GM12878 (cell line): Measurements from ENCODE around the gene HEATR1. TPM values are rescaled to one million over a fixed set of nuclear protein-coding genes. Genes with fewer than 3 reads are reported as not detected.

Experiments
- ATF7 ChIP-seq: fragments of 450-650 bp; IDR thresholded peaks from 2 replicates; pipeline ENCODE4 v1.6.1; 2016; ENCODE audit warnings: low read depth, mild to moderate bottlenecking
- CBFB ChIP-seq: IDR thresholded peaks from 2 replicates; pipeline ENCODE4 v1.6.1; 2016; ENCODE audit warnings: antibody characterized with exemption, low read depth
- ESRRA ChIP-seq: IDR thresholded peaks from 2 replicates; pipeline ENCODE4 v1.6.1; 2012; ENCODE audit warnings: mild to moderate bottlenecking, low read length, improper control_type of control experiment
- FOXM1 ChIP-seq: IDR thresholded peaks from 2 replicates; pipeline ENCODE4 v1.6.1; 2012; ENCODE audit warnings: low read depth, mild to moderate bottlenecking, inconsistent platforms, low read length, moderate library complexity
- GATAD2B ChIP-seq: fragments of 450-650 bp; conservative IDR thresholded peaks from 2 replicates; pipeline ENCODE4 v1.6.1; 2017; ENCODE audit warnings: low read depth, mild to moderate bottlenecking, moderate library complexity
- HDAC6 ChIP-seq: fragments of 200-600 bp; sonication (generic); IDR thresholded peaks from one replicate; pipeline ENCODE4 v1.8.0; 2017; ENCODE audit warnings: antibody characterized with exemption; ENCODE audit not compliant: unreplicated experiment
- IKZF1 ChIP-seq: fragments of 450-650 bp; conservative IDR thresholded peaks from 2 replicates; pipeline ENCODE4 v1.6.1; 2017; ENCODE audit warnings: antibody characterized with exemption, mild to moderate bottlenecking
- JUNB ChIP-seq: IDR thresholded peaks from 2 replicates; pipeline ENCODE4 v1.6.1; 2016; ENCODE audit warnings: antibody characterized with exemption, mild to moderate bottlenecking
- LARP7 ChIP-seq: fragments of 450-650 bp; IDR thresholded peaks from 2 replicates; pipeline ENCODE4 v1.6.1; 2017; ENCODE audit warnings: mild to moderate bottlenecking
- MTA2 ChIP-seq: fragments of 450-650 bp; IDR thresholded peaks from 2 replicates; pipeline ENCODE4 v1.6.1; 2016; ENCODE audit warnings: low read depth, mild to moderate bottlenecking, moderate library complexity
- MTA3 ChIP-seq: IDR thresholded peaks from 2 replicates; pipeline ENCODE4 v1.6.1; 2012; ENCODE audit warnings: low read length, inconsistent platforms, borderline replicate concordance
- NFYA ChIP-seq: IDR thresholded peaks from 2 replicates; pipeline ENCODE4 v1.6.1; 2011; ENCODE audit warnings: low read depth, mild to moderate bottlenecking, low read length, improper control_type of control experiment, borderline replicate concordance
- RBBP5 ChIP-seq: fragments of 200-600 bp; sonication (generic); conservative IDR thresholded peaks from 2 replicates; pipeline ENCODE4 v1.6.1; 2016
- RELA ChIP-seq: fragments of 450-650 bp; IDR thresholded peaks from 2 replicates; pipeline ENCODE4 v1.8.0; 2014; ENCODE audit warnings: borderline replicate concordance; ENCODE audit not compliant: partially characterized antibody
- RUNX3 ChIP-seq: IDR thresholded peaks from 2 replicates; pipeline ENCODE4 v1.6.1; 2012; ENCODE audit warnings: low read length, inconsistent platforms
- SMAD1 ChIP-seq: fragments of 450-650 bp; IDR thresholded peaks from 2 replicates; pipeline ENCODE4 v1.6.1; 2018; ENCODE audit warnings: mild to moderate bottlenecking, low read depth; ENCODE audit not compliant: partially characterized antibody
- SREBF1 ChIP-seq: IDR thresholded peaks from 2 replicates; pipeline ENCODE4 v1.6.1; 2012; ENCODE audit warnings: mild to moderate bottlenecking, low read length
- SUPT20H ChIP-seq: IDR thresholded peaks from 2 replicates; pipeline ENCODE4 v1.6.1; 2011; ENCODE audit warnings: low read depth, mild to moderate bottlenecking, low read length, moderate library complexity, borderline replicate concordance; ENCODE audit not compliant: control insufficient read depth
- SUZ12 ChIP-seq: fragments of 200-600 bp; sonication (generic); IDR thresholded peaks from one replicate; pipeline ENCODE4 v1.6.1; 2018; ENCODE audit warnings: antibody characterized with exemption, mild to moderate bottlenecking; ENCODE audit not compliant: unreplicated experiment
- TAF1 ChIP-seq: IDR thresholded peaks from 2 replicates; pipeline ENCODE4 v1.6.1; 2011; ENCODE audit warnings: mild to moderate bottlenecking, low read depth, low read length, borderline replicate concordance
- TBL1XR1 ChIP-seq: IDR thresholded peaks from 2 replicates; pipeline ENCODE4 v1.6.1; 2012; ENCODE audit warnings: low read depth, low read length, improper control_type of control experiment
- ZNF274 ChIP-seq: IDR thresholded peaks from one replicate; pipeline ENCODE4 v1.8.0; 2011; ENCODE audit not compliant: insufficient read length, insufficient read depth
- polyA plus RNA-seq, 11 experiments: library from polyadenylated mRNA; depleted of rRNA in 4 of 11; unstranded in 6 of 11; stranded (reverse) in 5 of 11; fragments of >200 nt; fragmentation: Nextera tagmentation in 4 of 11; fragmentation: Illumina TruSeq in 1 of 11; extraction: Ambion mirVana in 4 of 11; extraction: Trizol in 1 of 11; gene quantifications; 1 replicate in 1 of 11; 2 replicates in 10 of 11; pipeline versions ENCODE4 v1.2.1 to v1.2.3, GENCODE V29; 2011 to 2016; ENCODE audit warnings: inconsistent platforms in 2 of 11, missing spikeins in 2 of 11, low read depth in 1 of 11
- total RNA-seq, 4 experiments: library from RNA; depleted of rRNA in 3 of 4; stranded (reverse); fragments of >200 nt in 3 of 4; fragmentation: Illumina TruSeq in 1 of 4; extraction: Trizol in 1 of 4; gene quantifications; 2 replicates each; pipeline versions ENCODE4 v1.2.1 to v1.2.3, GENCODE V29; 2013 to 2021
- TF ChIP-seq, protein P1 (sequence below): IDR thresholded peaks from 2 replicates; pipeline ENCODE4 v1.6.1; 2012; ENCODE audit warnings: low read depth, low read length, improper control_type of control experiment
- TF ChIP-seq, protein P2 (sequence below): IDR thresholded peaks from 2 replicates; pipeline ENCODE4 v1.6.1; 2011; ENCODE audit warnings: low read depth, low read length, improper control_type of control experiment, borderline replicate concordance
- TF ChIP-seq, protein P3 (sequence below): IDR thresholded peaks from 2 replicates; pipeline ENCODE4 v1.6.1; 2011; ENCODE audit warnings: borderline replicate concordance, low read depth, mild to moderate bottlenecking, moderate library complexity, low read length; ENCODE audit not compliant: insufficient read depth, poor library complexity, severe bottlenecking
- TF ChIP-seq, protein P4 (sequence below): fragments of 450-650 bp; IDR thresholded peaks from 2 replicates; pipeline ENCODE4 v1.6.1; 2016; ENCODE audit warnings: mild to moderate bottlenecking, moderate library complexity, borderline replicate concordance

The HEATR1 gene
- total and polyA plus RNA-seq, 10 of the 15 experiments (the other 5 are each of a cell fraction or from before 2014, with no cell fraction given) = 8.6 to 72.3 (median 41.9) TPM

DNA sequence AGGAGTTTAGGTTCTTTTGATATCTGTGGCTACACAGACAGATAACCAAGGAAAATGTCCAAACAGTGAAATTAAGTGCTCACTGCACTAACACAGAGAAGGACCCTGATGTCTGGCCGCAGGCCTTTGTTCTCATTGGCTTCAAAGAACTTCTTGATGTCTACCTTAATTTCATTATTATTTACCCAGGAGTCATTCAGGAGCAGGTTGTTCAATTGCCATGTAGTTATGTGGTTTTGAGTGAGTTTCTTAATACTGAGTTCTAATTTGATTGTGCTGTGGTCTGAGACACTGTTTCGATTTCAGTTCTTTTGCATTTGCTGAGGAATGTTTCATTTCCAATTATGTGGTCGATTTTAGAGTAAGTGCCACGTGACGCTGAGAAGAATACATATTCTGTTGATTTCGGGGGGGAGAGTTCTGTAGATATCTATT is 95.7 kb downstream of the HEATR1 start (continued):
- TF ChIP-seq ATF7 = peak; percentile 57; the same call in 1 of the 2 replicates
- TF ChIP-seq GATAD2B = no peak
- TF ChIP-seq ZNF274 = no peak
- no peak for TF ChIP-seq HDAC6
- TF ChIP-seq, protein P1, sequence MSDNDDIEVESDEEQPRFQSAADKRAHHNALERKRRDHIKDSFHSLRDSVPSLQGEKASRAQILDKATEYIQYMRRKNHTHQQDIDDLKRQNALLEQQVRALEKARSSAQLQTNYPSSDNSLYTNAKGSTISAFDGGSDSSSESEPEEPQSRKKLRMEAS = no peak
- TF ChIP-seq, protein P2, sequence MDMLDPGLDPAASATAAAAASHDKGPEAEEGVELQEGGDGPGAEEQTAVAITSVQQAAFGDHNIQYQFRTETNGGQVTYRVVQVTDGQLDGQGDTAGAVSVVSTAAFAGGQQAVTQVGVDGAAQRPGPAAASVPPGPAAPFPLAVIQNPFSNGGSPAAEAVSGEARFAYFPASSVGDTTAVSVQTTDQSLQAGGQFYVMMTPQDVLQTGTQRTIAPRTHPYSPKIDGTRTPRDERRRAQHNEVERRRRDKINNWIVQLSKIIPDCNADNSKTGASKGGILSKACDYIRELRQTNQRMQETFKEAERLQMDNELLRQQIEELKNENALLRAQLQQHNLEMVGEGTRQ = peak; percentile 15; the same call in 1 of the 2 replicates
- TF ChIP-seq RUNX3 = peak; percentile 95
- no peak for TF ChIP-seq LARP7
- TF ChIP-seq, protein P3, sequence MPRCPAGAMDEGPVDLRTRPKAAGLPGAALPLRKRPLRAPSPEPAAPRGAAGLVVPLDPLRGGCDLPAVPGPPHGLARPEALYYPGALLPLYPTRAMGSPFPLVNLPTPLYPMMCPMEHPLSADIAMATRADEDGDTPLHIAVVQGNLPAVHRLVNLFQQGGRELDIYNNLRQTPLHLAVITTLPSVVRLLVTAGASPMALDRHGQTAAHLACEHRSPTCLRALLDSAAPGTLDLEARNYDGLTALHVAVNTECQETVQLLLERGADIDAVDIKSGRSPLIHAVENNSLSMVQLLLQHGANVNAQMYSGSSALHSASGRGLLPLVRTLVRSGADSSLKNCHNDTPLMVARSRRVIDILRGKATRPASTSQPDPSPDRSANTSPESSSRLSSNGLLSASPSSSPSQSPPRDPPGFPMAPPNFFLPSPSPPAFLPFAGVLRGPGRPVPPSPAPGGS = no peak
- no peak for TF ChIP-seq FOXM1
- TF ChIP-seq RBBP5 = no peak
- TF ChIP-seq MTA2 = peak; percentile 68
- no peak for TF ChIP-seq NFYA
- TF ChIP-seq SUPT20H = no peak
- no peak for TF ChIP-seq SUZ12
- TF ChIP-seq TAF1 = no peak
- no peak for TF ChIP-seq SREBF1
- TF ChIP-seq ESRRA = no peak
- TF ChIP-seq, protein P4, sequence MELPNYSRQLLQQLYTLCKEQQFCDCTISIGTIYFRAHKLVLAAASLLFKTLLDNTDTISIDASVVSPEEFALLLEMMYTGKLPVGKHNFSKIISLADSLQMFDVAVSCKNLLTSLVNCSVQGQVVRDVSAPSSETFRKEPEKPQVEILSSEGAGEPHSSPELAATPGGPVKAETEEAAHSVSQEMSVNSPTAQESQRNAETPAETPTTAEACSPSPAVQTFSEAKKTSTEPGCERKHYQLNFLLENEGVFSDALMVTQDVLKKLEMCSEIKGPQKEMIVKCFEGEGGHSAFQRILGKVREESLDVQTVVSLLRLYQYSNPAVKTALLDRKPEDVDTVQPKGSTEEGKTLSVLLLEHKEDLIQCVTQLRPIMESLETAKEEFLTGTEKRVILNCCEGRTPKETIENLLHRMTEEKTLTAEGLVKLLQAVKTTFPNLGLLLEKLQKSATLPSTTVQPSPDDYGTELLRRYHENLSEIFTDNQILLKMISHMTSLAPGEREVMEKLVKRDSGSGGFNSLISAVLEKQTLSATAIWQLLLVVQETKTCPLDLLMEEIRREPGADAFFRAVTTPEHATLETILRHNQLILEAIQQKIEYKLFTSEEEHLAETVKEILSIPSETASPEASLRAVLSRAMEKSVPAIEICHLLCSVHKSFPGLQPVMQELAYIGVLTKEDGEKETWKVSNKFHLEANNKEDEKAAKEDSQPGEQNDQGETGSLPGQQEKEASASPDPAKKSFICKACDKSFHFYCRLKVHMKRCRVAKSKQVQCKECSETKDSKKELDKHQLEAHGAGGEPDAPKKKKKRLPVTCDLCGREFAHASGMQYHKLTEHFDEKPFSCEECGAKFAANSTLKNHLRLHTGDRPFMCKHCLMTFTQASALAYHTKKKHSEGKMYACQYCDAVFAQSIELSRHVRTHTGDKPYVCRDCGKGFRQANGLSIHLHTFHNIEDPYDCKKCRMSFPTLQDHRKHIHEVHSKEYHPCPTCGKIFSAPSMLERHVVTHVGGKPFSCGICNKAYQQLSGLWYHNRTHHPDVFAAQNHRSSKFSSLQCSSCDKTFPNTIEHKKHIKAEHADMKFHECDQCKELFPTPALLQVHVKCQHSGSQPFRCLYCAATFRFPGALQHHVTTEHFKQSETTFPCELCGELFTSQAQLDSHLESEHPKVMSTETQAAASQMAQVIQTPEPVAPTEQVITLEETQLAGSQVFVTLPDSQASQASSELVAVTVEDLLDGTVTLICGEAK = no peak
- peak; percentile 45 for TF ChIP-seq JUNB
- TF ChIP-seq TBL1XR1 = no peak
- TF ChIP-seq CBFB = 0 out of 2 replicates have a peak, but pooled peaks have one; percentile 15
- no peak for TF ChIP-seq RELA
- TF ChIP-seq MTA3 = no peak; the same call in 1 of the 2 replicates
- no peak for TF ChIP-seq SMAD1
- 0 out of 2 replicates have a peak, but pooled peaks have one; percentile 32 for TF ChIP-seq IKZF1
